K562 (cell line): ENCODE data around the gene LYPLA2. TPM values are rescaled to one million over a fixed set of nuclear protein-coding genes. Genes with fewer than 3 reads are reported as not detected.

Experiments
- USF1 ChIP-seq: sonication (generic); formaldehyde crosslinking; IDR thresholded peaks from 2 replicates; pipeline ENCODE4 v1.9.0; 2022; ENCODE audit warnings: mild to moderate bottlenecking, missing genetic modification reagents
- polyA plus RNA-seq, 8 experiments: library from polyadenylated mRNA; depleted of rRNA in 4 of 8; stranded (reverse) in 5 of 8; unstranded in 3 of 8; fragments of >200 nt; fragmentation: Nextera tagmentation in 2 of 8; fragmentation: Illumina TruSeq in 1 of 8; extraction: Ambion mirVana in 2 of 8; extraction: Trizol in 1 of 8; gene quantifications; 2 replicates each; pipeline versions ENCODE4 v1.2.1 to v1.2.3, GENCODE V29; 2011 to 2014; ENCODE audit warnings: inconsistent platforms in 1 of 8, missing spikeins in 1 of 8
- total RNA-seq, 7 experiments: library from RNA; depleted of rRNA in 6 of 7; stranded (reverse); fragments of >200 nt in 6 of 7; fragmentation: Illumina TruSeq in 2 of 7; extraction: Trizol in 2 of 7; gene quantifications; 2 replicates each; pipeline versions ENCODE4 v1.2.1 to v1.2.3, GENCODE V29; 2011 to 2021; ENCODE audit warnings: low replicate concordance in 1 of 7
- TF ChIP-seq, protein P1 (sequence below): fragments of 250-450 bp; sonication (Bioruptor Pico); IDR thresholded peaks from 2 replicates; pipeline ENCODE4 v1.4.0; 2020; ENCODE audit warnings: borderline replicate concordance
- TF ChIP-seq, protein P2 (sequence below): sonication (generic); formaldehyde crosslinking; IDR thresholded peaks from 2 replicates; pipeline ENCODE4 v1.8.0; 2022; ENCODE audit warnings: mild to moderate bottlenecking, missing genetic modification reagents

LYPLA2 gene
- total and polyA plus RNA-seq, 9 of the 15 experiments (the other 6 are each of a cell fraction or from before 2014, with no cell fraction given): 3.9 to 128 (median 60.1) TPM

GRCh38 chr1:23825076-23825761 lies 34.3 kb downstream of the LYPLA2 start, which contains the start of gene HMGCL (continued):
- TF ChIP-seq, protein P1, sequence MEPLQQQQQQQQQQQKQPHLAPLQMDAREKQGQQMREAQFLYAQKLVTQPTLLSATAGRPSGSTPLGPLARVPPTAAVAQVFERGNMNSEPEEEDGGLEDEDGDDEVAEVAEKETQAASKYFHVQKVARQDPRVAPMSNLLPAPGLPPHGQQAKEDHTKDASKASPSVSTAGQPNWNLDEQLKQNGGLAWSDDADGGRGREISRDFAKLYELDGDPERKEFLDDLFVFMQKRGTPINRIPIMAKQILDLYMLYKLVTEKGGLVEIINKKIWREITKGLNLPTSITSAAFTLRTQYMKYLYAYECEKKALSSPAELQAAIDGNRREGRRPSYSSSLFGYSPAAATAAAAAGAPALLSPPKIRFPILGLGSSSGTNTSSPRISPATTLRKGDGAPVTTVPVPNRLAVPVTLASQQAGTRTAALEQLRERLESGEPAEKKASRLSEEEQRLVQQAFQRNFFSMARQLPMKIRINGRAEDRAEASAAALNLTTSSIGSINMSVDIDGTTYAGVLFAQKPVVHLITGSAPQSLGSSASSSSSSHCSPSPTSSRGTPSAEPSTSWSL (CRISPR knock-in tag): 0 out of 2 replicates have a peak, but pooled peaks have one; percentile 18
- TF ChIP-seq, protein P2, sequence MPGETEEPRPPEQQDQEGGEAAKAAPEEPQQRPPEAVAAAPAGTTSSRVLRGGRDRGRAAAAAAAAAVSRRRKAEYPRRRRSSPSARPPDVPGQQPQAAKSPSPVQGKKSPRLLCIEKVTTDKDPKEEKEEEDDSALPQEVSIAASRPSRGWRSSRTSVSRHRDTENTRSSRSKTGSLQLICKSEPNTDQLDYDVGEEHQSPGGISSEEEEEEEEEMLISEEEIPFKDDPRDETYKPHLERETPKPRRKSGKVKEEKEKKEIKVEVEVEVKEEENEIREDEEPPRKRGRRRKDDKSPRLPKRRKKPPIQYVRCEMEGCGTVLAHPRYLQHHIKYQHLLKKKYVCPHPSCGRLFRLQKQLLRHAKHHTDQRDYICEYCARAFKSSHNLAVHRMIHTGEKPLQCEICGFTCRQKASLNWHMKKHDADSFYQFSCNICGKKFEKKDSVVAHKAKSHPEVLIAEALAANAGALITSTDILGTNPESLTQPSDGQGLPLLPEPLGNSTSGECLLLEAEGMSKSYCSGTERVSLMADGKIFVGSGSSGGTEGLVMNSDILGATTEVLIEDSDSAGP: no peak
- TF ChIP-seq USF1 (CRISPR knock-in tag): peak; percentile 96
